ENCODE measurements around the gene SOX2. TPM values are rescaled to one million over a fixed set of nuclear protein-coding genes. Genes with fewer than 3 reads are reported as not detected.

SOX2 gene
- total RNA-seq, 1 experiment from 2014 or later = 307 TPM

DNA sequence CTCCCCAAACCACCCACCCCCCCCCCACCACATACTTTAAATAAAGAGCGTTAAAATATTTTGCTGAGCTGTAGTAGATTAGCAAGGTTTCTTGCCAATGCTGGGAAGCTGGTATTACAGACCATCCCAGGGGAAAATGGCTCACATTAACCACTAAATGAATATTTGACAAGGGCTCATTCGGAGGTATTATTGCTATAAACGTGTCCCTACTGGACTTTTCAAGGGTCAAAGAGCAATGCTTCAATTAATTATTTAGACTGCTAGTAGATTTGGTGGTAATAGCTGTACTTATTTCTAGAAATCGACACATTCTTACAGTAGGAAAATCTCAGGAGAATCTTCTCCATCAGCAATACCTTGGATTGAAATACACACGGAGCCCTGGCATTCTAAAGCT is 5.2 kb downstream of the SOX2 start:
- Histone ChIP-seq H3K27me3 (ENCODE audit: insufficient read depth, low read length) (no peaks in the 10 kb centered on the region), H2BK20ac (ENCODE audit: low read depth, low read length, poor library complexity, severe bottlenecking) (no peak overlapping the region), H3K4me2 (ENCODE audit: insufficient read depth, insufficient read length, low read length) (peak overlapping the region; percentile 80), H3K14ac (ENCODE audit: insufficient read depth, low read length) (no peak overlapping the region), H2BK120ac (ENCODE audit: low read depth, low read length, poor library complexity, severe bottlenecking) (no peak overlapping the region), H3K9me3 (ENCODE audit: control insufficient read depth, low read depth, low read length) (no peaks in the 10 kb centered on the region), H3K4me1 (ENCODE audit: insufficient read depth, low read length) (peaks cover 12% of the 10 kb centered on the region), H3K56ac (ENCODE audit: insufficient read length, low read depth, low read length) (no peak overlapping the region), H2BK15ac (ENCODE audit: low read depth, low read length) (no peak overlapping the region), H2BK12ac (ENCODE audit: insufficient read length, low read depth, low read length) (no peak overlapping the region), H3K79me1 (ENCODE audit: insufficient read depth, low read depth, low read length, poor library complexity, severe bottlenecking) (no peaks in the 10 kb centered on the region), H4K8ac (replicated peaks; ENCODE audit: insufficient read length, low read depth, low read length) (no peak overlapping the region), H3K9ac (ENCODE audit: extremely low read depth, insufficient read length, low read length) (peak overlapping the region; percentile 20), H4K20me1 (ENCODE audit: control insufficient read depth, insufficient read depth, insufficient read length) (peaks cover 3% of the 10 kb centered on the region), H3K4ac (ENCODE audit: low read depth, low read length) (no peak overlapping the region), H4K5ac (ENCODE audit: insufficient read length, low read depth, low read length) (no peak overlapping the region), H3T11ph (ENCODE audit: low read length) (no peak overlapping the region), H3K27ac (ENCODE audit: insufficient read length, low read depth, low read length) (peak overlapping the region; percentile 20), H3K23ac (ENCODE audit: insufficient read length, low read depth, low read length) (no peak overlapping the region), H3K18ac (ENCODE audit: insufficient read length, low read depth, low read length) (no peak overlapping the region), H3K79me2 (ENCODE audit: insufficient read depth, low read length) (peaks cover 31% of the 10 kb centered on the region; the same call in 1 of the 2 replicates), H3K23me2 (ENCODE audit: insufficient read length, low read depth, low read length, poor library complexity, severe bottlenecking) (no peaks in the 10 kb centered on the region), H2AFZ (ENCODE audit: low read length) (no peak overlapping the region), H4K91ac (ENCODE audit: insufficient read length, low read depth, low read length) (no peak overlapping the region), H2BK5ac (ENCODE audit: insufficient read length, low read length) (no peak overlapping the region), H2AK5ac (ENCODE audit: insufficient read length, low read length) (no peak overlapping the region)
- Mint-ChIP-seq H3K27me3 (ENCODE audit: low read depth) (no peaks in the 10 kb centered on the region; the same call in 1 of the 2 replicates), H3K9me3 (peaks cover 7 to 10% of the 10 kb centered on the region in 2 experiments; a peak in 4 of 5 replicates), H3K4me1 (peaks cover 54 to 55% of the 10 kb centered on the region in 2 experiments), H3K36me3 (ENCODE audit: insufficient read depth in 1 of 3, low read depth in 3 of 3) (peaks cover 33 to 81% (median 74%) of the 10 kb centered on the region in 3 experiments), H3K4me3 (no peak overlapping the region; a peak in 3 of 5 replicates), H3K27ac (peak overlapping the region; percentile 75 to 100 (median 100))
- TF ChIP-seq, protein P1, sequence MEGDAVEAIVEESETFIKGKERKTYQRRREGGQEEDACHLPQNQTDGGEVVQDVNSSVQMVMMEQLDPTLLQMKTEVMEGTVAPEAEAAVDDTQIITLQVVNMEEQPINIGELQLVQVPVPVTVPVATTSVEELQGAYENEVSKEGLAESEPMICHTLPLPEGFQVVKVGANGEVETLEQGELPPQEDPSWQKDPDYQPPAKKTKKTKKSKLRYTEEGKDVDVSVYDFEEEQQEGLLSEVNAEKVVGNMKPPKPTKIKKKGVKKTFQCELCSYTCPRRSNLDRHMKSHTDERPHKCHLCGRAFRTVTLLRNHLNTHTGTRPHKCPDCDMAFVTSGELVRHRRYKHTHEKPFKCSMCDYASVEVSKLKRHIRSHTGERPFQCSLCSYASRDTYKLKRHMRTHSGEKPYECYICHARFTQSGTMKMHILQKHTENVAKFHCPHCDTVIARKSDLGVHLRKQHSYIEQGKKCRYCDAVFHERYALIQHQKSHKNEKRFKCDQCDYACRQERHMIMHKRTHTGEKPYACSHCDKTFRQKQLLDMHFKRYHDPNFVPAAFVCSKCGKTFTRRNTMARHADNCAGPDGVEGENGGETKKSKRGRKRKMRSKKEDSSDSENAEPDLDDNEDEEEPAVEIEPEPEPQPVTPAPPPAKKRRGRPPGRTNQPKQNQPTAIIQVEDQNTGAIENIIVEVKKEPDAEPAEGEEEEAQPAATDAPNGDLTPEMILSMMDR (conservative IDR thresholded peaks at IDR 0.05) = no peak
- DNase-seq = no peak
- no CpG with 5 or more reads among the region's 5 CpGs for WGBS (ENCODE audit: extremely low coverage, insufficient read length, low lambda C conversion rate)

Measured in H9 (cell line).